Measurements from ENCODE around the gene LMF1.

DNA sequence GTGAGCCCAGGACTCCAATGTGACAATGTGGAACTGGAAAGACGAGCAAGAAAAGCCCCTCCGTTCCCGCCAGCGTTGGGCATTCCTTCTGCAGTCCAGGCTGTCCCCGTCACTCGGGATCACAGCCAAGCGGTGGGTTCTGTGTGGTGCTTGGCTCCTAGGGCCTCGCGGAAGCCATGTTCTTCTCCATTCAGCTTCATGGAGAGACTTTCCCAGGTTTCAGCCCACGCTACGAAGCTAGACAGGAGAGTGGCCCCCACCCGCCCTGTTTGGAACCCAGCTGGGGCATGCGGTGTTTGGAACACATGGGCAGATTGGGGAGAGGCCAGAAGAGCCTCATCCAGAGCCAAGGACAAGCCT, 5.8 kb downstream of the LMF1 start:
- TF ChIP-seq, protein P1, sequence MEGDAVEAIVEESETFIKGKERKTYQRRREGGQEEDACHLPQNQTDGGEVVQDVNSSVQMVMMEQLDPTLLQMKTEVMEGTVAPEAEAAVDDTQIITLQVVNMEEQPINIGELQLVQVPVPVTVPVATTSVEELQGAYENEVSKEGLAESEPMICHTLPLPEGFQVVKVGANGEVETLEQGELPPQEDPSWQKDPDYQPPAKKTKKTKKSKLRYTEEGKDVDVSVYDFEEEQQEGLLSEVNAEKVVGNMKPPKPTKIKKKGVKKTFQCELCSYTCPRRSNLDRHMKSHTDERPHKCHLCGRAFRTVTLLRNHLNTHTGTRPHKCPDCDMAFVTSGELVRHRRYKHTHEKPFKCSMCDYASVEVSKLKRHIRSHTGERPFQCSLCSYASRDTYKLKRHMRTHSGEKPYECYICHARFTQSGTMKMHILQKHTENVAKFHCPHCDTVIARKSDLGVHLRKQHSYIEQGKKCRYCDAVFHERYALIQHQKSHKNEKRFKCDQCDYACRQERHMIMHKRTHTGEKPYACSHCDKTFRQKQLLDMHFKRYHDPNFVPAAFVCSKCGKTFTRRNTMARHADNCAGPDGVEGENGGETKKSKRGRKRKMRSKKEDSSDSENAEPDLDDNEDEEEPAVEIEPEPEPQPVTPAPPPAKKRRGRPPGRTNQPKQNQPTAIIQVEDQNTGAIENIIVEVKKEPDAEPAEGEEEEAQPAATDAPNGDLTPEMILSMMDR (IDR thresholded peaks at IDR 0.05 in 2 of 3, conservative IDR thresholded peaks at IDR 0.05 in 1 of 3; ENCODE audit: borderline replicate concordance in 1 of 3, insufficient read depth in 1 of 3, low read depth in 2 of 3, low read length in 2 of 3) = no peak
- TF ChIP-seq MAX (IDR thresholded peaks at IDR 0.05) = no peak

Measured in HCT116 (cell line).